K562 (cell line): ENCODE results near the gene IQCM. TPM values are rescaled to one million over a fixed set of nuclear protein-coding genes. Genes with fewer than 3 reads are reported as not detected.

Experiments
- ATAC-seq: fragments of 200-7000 bp; cut with Tn5 transposase; 3 replicates; pipeline ENCODE4 v1.9.1; 2020; ENCODE audit warnings: moderate library complexity
- BruUV-seq: library from RNA; stranded (reverse); fragments of 400-500 nt; replicated peaks from 2 replicates; lab custom pipeline; 2021; lab: Mats Ljungman, UMichigan
- CTCF ChIA-PET: fragments of 300-600 bp; formaldehyde crosslinking; extraction: SDS; loops from one replicate; lab custom pipeline; 2021; ENCODE audit warnings: low intra/inter-chr PET ratio; lab: Yijun Ruan, JAX
- POLR2A ChIA-PET: fragments of 300-600, 350-650 bp; sonication (Branson Sonifier 250); formaldehyde crosslinking; extraction: SDS; loops from one replicate; lab custom pipeline; 2021; ENCODE audit warnings: antibody characterized with exemption, inconsistent platforms; lab: Yijun Ruan, JAX
- DNase-seq, 4 experiments: peaks; one replicate each; pipeline versions ENCODE4 v3.0.0 to v3.0.0-alpha.2; 2011 to 2018; ENCODE audit warnings: low spot score in 3 of 4, mixed read lengths in 3 of 4; ENCODE audit errors: extremely low read depth in 1 of 4
- FAIRE-seq: peaks from 2 replicates; lab custom pipeline; 2011; peaks lifted over from hg19 to GRCh38; lab: Jason Lieb, UNC
- H2AFZ ChIP-seq: 2 replicates; pipeline ENCODE4 v1.6.0; 2011; ENCODE audit warnings: low read depth, low read length, control low read depth, inconsistent platforms
- H3K27ac ChIP-seq: fragments of 200-600 bp; 3 replicates; pipeline ENCODE4 v1.8.0; 2011; ENCODE audit warnings: low read depth, mild to moderate bottlenecking, control low read depth, inconsistent platforms, low read length, moderate library complexity, mixed read lengths; ENCODE audit errors: extremely low read depth
- H3K27me3 ChIP-seq, 2 experiments: fragments of 300-600 bp in 1 of 2; 2 replicates in 1 of 2; 3 replicates in 1 of 2; pipeline versions ENCODE4 v1.6.0 to v1.8.0; 2011; ENCODE audit warnings: inconsistent platforms in 2 of 2, low read length in 2 of 2, mild to moderate bottlenecking in 1 of 2, mixed read lengths in 1 of 2, moderate library complexity in 1 of 2; ENCODE audit not compliant: control insufficient read depth in 2 of 2, insufficient read depth in 2 of 2
- H3K36me3 ChIP-seq: fragments of 300-600 bp; 3 replicates; pipeline ENCODE4 v1.8.0; 2011; ENCODE audit warnings: mild to moderate bottlenecking, low read length, inconsistent platforms; ENCODE audit not compliant: control insufficient read depth, insufficient read depth
- H3K4me1 ChIP-seq, 2 experiments: fragments of 200-600 bp in 1 of 2; replicated peaks in 1 of 2; 2 replicates in 1 of 2; 3 replicates in 1 of 2; pipeline versions ENCODE4 v1.5.1 to v1.8.0; 2011; ENCODE audit warnings: inconsistent platforms in 2 of 2, low read length in 2 of 2, mild to moderate bottlenecking in 1 of 2, mixed read lengths in 1 of 2, moderate library complexity in 1 of 2; ENCODE audit not compliant: control insufficient read depth in 2 of 2, insufficient read depth in 2 of 2
- H3K4me2 ChIP-seq: 2 replicates; pipeline ENCODE4 v1.6.1; 2011; ENCODE audit warnings: low read length, control low read depth, inconsistent platforms, mixed read lengths; ENCODE audit not compliant: insufficient read depth
- H3K4me3 ChIP-seq: fragments of 200-600 bp; sonication (generic), shearing (Covaris generic); 2 replicates; pipeline ENCODE4 v1.5.1; 2016; ENCODE audit warnings: control low read depth, inconsistent platforms
- H3K79me2 ChIP-seq: fragments of 200-600 bp; 3 replicates; pipeline ENCODE4 v1.8.0; 2011; ENCODE audit warnings: low read length, inconsistent platforms; ENCODE audit not compliant: control insufficient read depth, insufficient read depth
- H3K9ac ChIP-seq, 2 experiments: 2 replicates each; pipeline versions ENCODE4 v1.6.0 to v1.6.1; 2011; ENCODE audit warnings: low read depth in 2 of 2, low read length in 2 of 2, control low read depth in 1 of 2, inconsistent platforms in 1 of 2, mild to moderate bottlenecking in 1 of 2, mixed read lengths in 1 of 2; ENCODE audit not compliant: insufficient read depth in 1 of 2
- H3K9me1 ChIP-seq: one replicate; pipeline ENCODE4 v1.6.0; 2011; ENCODE audit warnings: inconsistent platforms, mild to moderate bottlenecking, low read length, moderate library complexity; ENCODE audit not compliant: control insufficient read depth, insufficient read depth
- H3K9me3 ChIP-seq: replicated peaks from 2 replicates; pipeline ENCODE4 v1.5.1; 2011; ENCODE audit warnings: low read depth, low read length, inconsistent platforms; ENCODE audit not compliant: control insufficient read depth, insufficient read depth
- H4K20me1 ChIP-seq: replicated peaks from 2 replicates; pipeline ENCODE4 v1.6.1; 2011; ENCODE audit warnings: low read length, inconsistent platforms, mixed read lengths; ENCODE audit not compliant: control insufficient read depth, insufficient read depth
- EWSR1 ChIP-seq: fragments of 450-650 bp; IDR thresholded peaks from 2 replicates; pipeline ENCODE4 v1.6.1; 2018; ENCODE audit warnings: borderline replicate concordance, mild to moderate bottlenecking, low read depth, moderate library complexity; ENCODE audit not compliant: partially characterized antibody
- FOXM1 ChIP-seq, 2 experiments: fragments of 450-650 bp in 1 of 2; sonication (generic) in 1 of 2; formaldehyde crosslinking in 1 of 2; IDR thresholded peaks; 2 replicates each; pipeline versions ENCODE4 v1.6.1 to v1.9.0; 2017 to 2022; ENCODE audit warnings: low read depth in 2 of 2, mild to moderate bottlenecking in 2 of 2, missing genetic modification reagents in 1 of 2, moderate library complexity in 1 of 2
- HMG20B ChIP-seq: fragments of 250-450 bp; sonication (Bioruptor Pico); IDR thresholded peaks from 2 replicates; pipeline ENCODE4 v1.5.0; 2021; ENCODE audit warnings: mild to moderate bottlenecking
- POLR3G ChIP-seq: IDR thresholded peaks from 2 replicates; pipeline ENCODE4 v1.6.1; 2011; ENCODE audit not compliant: insufficient read length, insufficient replicate concordance; ENCODE audit errors: extremely low read depth
- RFX5 ChIP-seq: IDR thresholded peaks from 2 replicates; pipeline ENCODE4 v1.6.1; 2011; ENCODE audit warnings: low read depth, mild to moderate bottlenecking, improper control_type of control experiment, low read length
- ZBTB5 ChIP-seq: fragments of 450-650 bp; IDR thresholded peaks from 2 replicates; pipeline ENCODE4 v1.6.1; 2017; ENCODE audit warnings: antibody characterized with exemption
- ZNF217 ChIP-seq: sonication (generic); formaldehyde crosslinking; IDR thresholded peaks from 2 replicates; pipeline ENCODE4 v1.8.0; 2022; ENCODE audit warnings: mild to moderate bottlenecking, missing genetic modification reagents
- ZNF707 ChIP-seq: fragments of 250-450 bp; sonication (Bioruptor Pico); conservative IDR thresholded peaks from 2 replicates; pipeline ENCODE4 v1.8.0; 2022; ENCODE audit warnings: inconsistent platforms, mild to moderate bottlenecking, moderate library complexity
- WGBS: fragments of 100-300 bp; shearing (Covaris generic); methylation state at CpG from one replicate; pipeline ENCODE4 v1.1.6; 2016; ENCODE audit warnings: low coverage, mixed read lengths; ENCODE audit not compliant: insufficient coverage; ENCODE audit errors: missing lambda C conversion rate; 5-methylcytosine and 5-hydroxymethylcytosine counted together
- in situ Hi-C: fragments of 300-500 bp; cut with MboI; formaldehyde crosslinking; loops from 4 replicates; pipeline ENCODE4 v1.15.0; 2018; ENCODE audit warnings: inconsistent platforms, mixed read lengths
- intact Hi-C: fragments of 100-400 bp; cut with micrococcal nuclease; formaldehyde crosslinking; loops from 2 replicates; pipeline ENCODE4 v1.14.2; 2022
- polyA plus RNA-seq, 8 experiments: library from polyadenylated mRNA; depleted of rRNA in 4 of 8; stranded (reverse) in 5 of 8; unstranded in 3 of 8; fragments of >200 nt; fragmentation: Nextera tagmentation in 2 of 8; fragmentation: Illumina TruSeq in 1 of 8; extraction: Ambion mirVana in 2 of 8; extraction: Trizol in 1 of 8; gene quantifications; 2 replicates each; pipeline versions ENCODE4 v1.2.1 to v1.2.3, GENCODE V29; 2011 to 2014; ENCODE audit warnings: inconsistent platforms in 1 of 8, missing spikeins in 1 of 8
- total RNA-seq, 7 experiments: library from RNA; depleted of rRNA in 6 of 7; stranded (reverse); fragments of >200 nt in 6 of 7; fragmentation: Illumina TruSeq in 2 of 7; extraction: Trizol in 2 of 7; gene quantifications; 2 replicates each; pipeline versions ENCODE4 v1.2.1 to v1.2.3, GENCODE V29; 2011 to 2021; ENCODE audit warnings: low replicate concordance in 1 of 7
- TF ChIP-seq, protein P1 (sequence below): fragments of 250-450 bp; sonication (Bioruptor Pico); IDR thresholded peaks from 2 replicates; pipeline ENCODE4 v1.4.0; 2020; ENCODE audit warnings: borderline replicate concordance
- TF ChIP-seq, protein P2 (sequence below): fragments of 250-450 bp; sonication (Bioruptor Pico); IDR thresholded peaks from 2 replicates; pipeline ENCODE4 v1.5.0; 2020; ENCODE audit warnings: mild to moderate bottlenecking

The IQCM gene
- total and polyA plus RNA-seq, 9 of the 15 experiments (the other 6 are each of a cell fraction or from before 2014, with no cell fraction given): not detected

GRCh38 chr4:149728444-149728843 lies 87.2 kb downstream of the IQCM start:
- whole genome bisulfite sequencing: 0% methylated on average over 1 of the region's 1 CpG

More at GRCh38 chr4:149728444-149728843, 87.2 kb downstream of the IQCM start:
- no peak overlapping the region for H2AFZ ChIP-seq
- TF ChIP-seq EWSR1: no peak
- TF ChIP-seq, protein P1, sequence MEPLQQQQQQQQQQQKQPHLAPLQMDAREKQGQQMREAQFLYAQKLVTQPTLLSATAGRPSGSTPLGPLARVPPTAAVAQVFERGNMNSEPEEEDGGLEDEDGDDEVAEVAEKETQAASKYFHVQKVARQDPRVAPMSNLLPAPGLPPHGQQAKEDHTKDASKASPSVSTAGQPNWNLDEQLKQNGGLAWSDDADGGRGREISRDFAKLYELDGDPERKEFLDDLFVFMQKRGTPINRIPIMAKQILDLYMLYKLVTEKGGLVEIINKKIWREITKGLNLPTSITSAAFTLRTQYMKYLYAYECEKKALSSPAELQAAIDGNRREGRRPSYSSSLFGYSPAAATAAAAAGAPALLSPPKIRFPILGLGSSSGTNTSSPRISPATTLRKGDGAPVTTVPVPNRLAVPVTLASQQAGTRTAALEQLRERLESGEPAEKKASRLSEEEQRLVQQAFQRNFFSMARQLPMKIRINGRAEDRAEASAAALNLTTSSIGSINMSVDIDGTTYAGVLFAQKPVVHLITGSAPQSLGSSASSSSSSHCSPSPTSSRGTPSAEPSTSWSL (CRISPR knock-in tag): no peak
- no peak for TF ChIP-seq RFX5
- TF ChIP-seq ZNF217 (CRISPR knock-in tag): no peak
- TF ChIP-seq, protein P2, sequence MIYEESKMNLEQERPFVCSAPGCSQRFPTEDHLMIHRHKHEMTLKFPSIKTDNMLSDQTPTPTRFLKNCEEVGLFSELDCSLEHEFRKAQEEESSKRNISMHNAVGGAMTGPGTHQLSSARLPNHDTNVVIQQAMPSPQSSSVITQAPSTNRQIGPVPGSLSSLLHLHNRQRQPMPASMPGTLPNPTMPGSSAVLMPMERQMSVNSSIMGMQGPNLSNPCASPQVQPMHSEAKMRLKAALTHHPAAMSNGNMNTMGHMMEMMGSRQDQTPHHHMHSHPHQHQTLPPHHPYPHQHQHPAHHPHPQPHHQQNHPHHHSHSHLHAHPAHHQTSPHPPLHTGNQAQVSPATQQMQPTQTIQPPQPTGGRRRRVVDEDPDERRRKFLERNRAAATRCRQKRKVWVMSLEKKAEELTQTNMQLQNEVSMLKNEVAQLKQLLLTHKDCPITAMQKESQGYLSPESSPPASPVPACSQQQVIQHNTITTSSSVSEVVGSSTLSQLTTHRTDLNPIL (CRISPR knock-in tag): no peak
- no peak for TF ChIP-seq ZBTB5
- TF ChIP-seq POLR3G: no peak
- TF ChIP-seq HMG20B (CRISPR knock-in tag): no peak
- TF ChIP-seq FOXM1 (IDR thresholded peaks at IDR 0.05; ENCODE audit: low read depth): no peak
- TF ChIP-seq FOXM1 (CRISPR knock-in tag; IDR thresholded peaks at IDR 0.05; ENCODE audit: low read depth): no peak
- TF ChIP-seq ZNF707 (CRISPR knock-in tag): no peak
- no TSS peak for BruUV-seq
- ChIA-PET CTCF (no interaction called here), POLR2A (no interaction called here)
- ATAC-seq (no peak), FAIRE-seq (no peak), DNase-seq (no peak)
- H4K20me1 ChIP-seq: no peaks in the 10 kb centered on the region
- no peaks in the 10 kb centered on the region for H3K4me1 ChIP-seq
- in situ Hi-C loops: no loop called here
- H3K4me3 ChIP-seq: no peak overlapping the region
- H3K27me3 ChIP-seq: no peaks in the 10 kb centered on the region
- intact Hi-C loops: no loop called here
- H3K9me1 ChIP-seq: no peaks in the 10 kb centered on the region
- H3K9me3 ChIP-seq: no peaks in the 10 kb centered on the region
- no peak overlapping the region for H3K4me2 ChIP-seq
- no peak overlapping the region for H3K9ac ChIP-seq
- H3K36me3 ChIP-seq: no peaks in the 10 kb centered on the region
- no peaks in the 10 kb centered on the region for H3K79me2 ChIP-seq
- no peak overlapping the region for H3K27ac ChIP-seq
